ENCODE measurements around the gene OGN.

OGN gene

DNA sequence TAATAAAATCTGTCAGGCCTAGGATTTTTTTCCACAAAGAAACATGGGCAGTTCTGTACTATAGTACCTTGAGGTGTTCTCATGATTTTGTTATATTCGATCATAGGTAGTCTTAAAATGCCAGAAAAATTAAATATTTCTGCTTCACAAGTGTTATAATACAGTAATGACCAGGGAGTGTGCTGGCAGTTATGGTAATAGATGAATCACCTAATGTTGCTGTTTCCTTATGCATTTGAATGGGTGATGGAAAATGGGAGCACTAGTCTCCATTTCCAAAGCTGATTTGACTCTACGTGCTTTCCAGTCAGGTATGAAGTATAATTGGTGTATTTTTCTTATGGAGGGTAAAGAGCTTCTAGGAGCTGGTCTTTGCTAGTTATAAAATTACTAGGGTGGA is 23.8 kb downstream of the OGN start:
- Histone ChIP-seq H3K27me3 (ENCODE audit: control insufficient read depth, insufficient read depth, low read length) (no peaks in the 10 kb centered on the region), H3K4me1 (ENCODE audit: control insufficient read depth, insufficient read depth, low read length) (peaks cover 44% of the 10 kb centered on the region), H3K36me3 (ENCODE audit: control insufficient read depth, insufficient read depth, low read length) (no peaks in the 10 kb centered on the region), H3K4me3 (ENCODE audit: low read depth, low read length) (no peak overlapping the region), H3K9ac (ENCODE audit: low read length) (no peak overlapping the region), H3K9me3 (ENCODE audit: control insufficient read depth, insufficient read depth, low read depth, low read length) (no peaks in the 10 kb centered on the region), H3K27ac (ENCODE audit: low read depth, low read length) (no peak overlapping the region)

DNA sequence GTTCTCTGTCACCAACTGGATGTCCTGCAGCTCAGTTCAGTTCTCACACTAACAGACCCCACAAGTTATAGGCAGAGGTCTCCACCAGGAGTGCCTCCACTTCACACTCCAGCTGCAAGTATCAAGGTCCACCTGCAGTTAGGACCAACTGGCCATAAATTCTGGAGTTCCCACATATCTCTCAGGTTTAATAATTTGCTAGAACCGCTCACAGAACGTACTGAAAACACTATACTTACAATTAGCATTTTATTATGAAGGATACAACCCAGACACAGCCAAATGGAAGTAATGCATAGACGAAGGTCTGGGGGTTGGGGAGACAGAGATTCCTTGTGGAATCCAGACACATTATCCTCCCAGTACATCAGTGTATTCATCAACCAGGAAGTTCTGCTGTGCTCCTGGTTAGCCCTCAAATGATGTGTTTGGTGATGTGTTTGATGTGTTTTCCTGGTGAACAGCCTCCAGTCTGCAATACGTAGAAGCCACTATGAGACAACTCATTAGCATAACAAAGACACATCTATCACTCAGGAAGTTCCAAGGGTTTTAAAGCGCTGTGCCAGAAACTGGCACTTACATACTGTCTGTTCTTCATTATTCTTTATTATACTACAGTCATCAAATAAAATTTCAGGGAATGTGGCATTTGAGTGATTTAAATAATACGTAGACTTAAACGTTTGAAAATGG is 25.4 kb downstream of the OGN start:
- Histone ChIP-seq H3K27me3 (ENCODE audit: control insufficient read depth, insufficient read depth, low read length) (no peaks in the 10 kb centered on the region), H3K9me3 (ENCODE audit: control insufficient read depth, insufficient read depth, low read depth, low read length) (no peaks in the 10 kb centered on the region), H3K36me3 (ENCODE audit: control insufficient read depth, insufficient read depth, low read length) (no peaks in the 10 kb centered on the region), H3K9ac (ENCODE audit: low read length) (peak overlapping the region; percentile 16), H3K4me1 (ENCODE audit: control insufficient read depth, insufficient read depth, low read length) (peaks cover 44% of the 10 kb centered on the region), H3K27ac (ENCODE audit: low read depth, low read length) (peak overlapping the region; percentile 60; the same call in 1 of the 2 replicates), H3K4me3 (ENCODE audit: low read depth, low read length) (peak overlapping the region; percentile 1; the same call in 1 of the 2 replicates)

DNA sequence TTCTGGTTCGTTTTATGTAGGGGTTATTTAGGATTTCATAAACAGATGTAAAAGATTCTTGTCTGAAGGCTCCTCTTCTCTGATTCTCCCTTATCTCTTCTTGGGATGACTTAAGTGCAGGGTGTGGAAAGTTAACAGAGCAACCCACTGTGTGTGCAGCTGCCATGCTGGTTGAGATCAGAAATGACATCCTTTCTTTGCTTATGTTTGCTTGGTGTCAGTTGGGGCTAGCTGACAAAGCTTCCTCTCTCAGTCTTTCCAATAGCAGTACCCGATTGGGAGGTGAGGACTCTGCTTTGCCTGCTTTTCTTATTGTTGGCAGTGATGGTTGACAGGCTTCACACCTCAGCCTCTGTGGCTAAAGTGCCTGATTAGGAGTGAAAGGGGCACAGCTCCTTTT is 26.5 kb downstream of the OGN start:
- Histone ChIP-seq H3K27ac (ENCODE audit: low read depth, low read length) (peak overlapping the region; percentile 60; the same call in 1 of the 2 replicates), H3K4me3 (ENCODE audit: low read depth, low read length) (no peak overlapping the region), H3K36me3 (ENCODE audit: control insufficient read depth, insufficient read depth, low read length) (no peaks in the 10 kb centered on the region)

DNA sequence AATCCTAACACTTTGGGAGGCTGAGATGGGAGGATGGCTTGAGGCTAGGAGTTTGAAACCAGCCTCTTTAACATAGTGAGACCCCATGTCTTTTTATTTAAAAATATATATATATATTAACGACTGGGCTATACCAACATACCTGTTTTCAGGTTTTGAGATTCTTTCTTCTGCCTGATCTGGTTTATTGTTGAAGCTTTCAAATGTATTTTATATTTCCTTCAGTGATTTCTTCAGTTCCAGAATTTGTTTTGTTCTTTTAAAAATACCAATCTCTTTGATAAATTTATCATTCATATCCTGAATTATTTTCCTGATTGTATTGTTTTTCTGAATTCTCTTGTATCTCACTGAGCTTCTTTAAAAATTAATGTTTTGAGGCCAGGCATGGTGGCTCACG is 31.2 kb downstream of the OGN start:
- Histone ChIP-seq H3K4me3 (ENCODE audit: low read depth, low read length) (no peak overlapping the region), H3K27ac (ENCODE audit: low read depth, low read length) (no peak overlapping the region), H3K9me3 (ENCODE audit: control insufficient read depth, insufficient read depth, low read depth, low read length) (no peaks in the 10 kb centered on the region; the same call in 1 of the 2 replicates), H3K27me3 (ENCODE audit: control insufficient read depth, insufficient read depth, low read length) (no peaks in the 10 kb centered on the region), H3K9ac (ENCODE audit: low read length) (no peak overlapping the region), H3K36me3 (ENCODE audit: control insufficient read depth, insufficient read depth, low read length) (no peaks in the 10 kb centered on the region), H3K4me1 (ENCODE audit: control insufficient read depth, insufficient read depth, low read length) (peaks cover 26% of the 10 kb centered on the region)

More for the DNA sequence above, 26.5 kb downstream of the OGN start:
- no peak overlapping the region for H3K9ac ChIP-seq (ENCODE audit: low read length)
- no peaks in the 10 kb centered on the region; the same call in 1 of the 2 replicates for H3K9me3 ChIP-seq (ENCODE audit: control insufficient read depth, insufficient read depth, low read depth, low read length)
- peaks cover 44% of the 10 kb centered on the region for H3K4me1 ChIP-seq (ENCODE audit: control insufficient read depth, insufficient read depth, low read length)
- no peaks in the 10 kb centered on the region for H3K27me3 ChIP-seq (ENCODE audit: control insufficient read depth, insufficient read depth, low read length)

DNA sequence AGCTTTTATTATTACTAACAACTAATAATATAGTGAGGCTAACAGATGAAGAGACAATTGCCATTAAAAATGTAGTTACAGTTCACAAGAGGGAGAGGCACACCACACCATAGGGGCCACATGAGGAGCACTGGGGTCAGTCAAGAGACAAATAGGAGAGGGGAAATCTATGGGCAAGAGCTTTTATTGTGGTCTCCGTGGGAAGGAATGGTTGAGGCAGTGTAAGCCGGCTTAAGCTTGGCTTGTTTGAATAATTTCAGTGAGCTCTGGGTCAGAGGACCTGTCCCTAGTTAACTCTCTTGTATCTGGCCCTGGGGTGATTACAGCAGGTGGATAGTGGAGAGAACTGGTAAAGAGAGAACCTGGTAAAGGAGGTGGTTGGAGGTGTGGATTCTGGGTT is 35.3 kb downstream of the OGN start:
- no peak overlapping the region for H3K27ac ChIP-seq (ENCODE audit: low read depth, low read length)

DNA sequence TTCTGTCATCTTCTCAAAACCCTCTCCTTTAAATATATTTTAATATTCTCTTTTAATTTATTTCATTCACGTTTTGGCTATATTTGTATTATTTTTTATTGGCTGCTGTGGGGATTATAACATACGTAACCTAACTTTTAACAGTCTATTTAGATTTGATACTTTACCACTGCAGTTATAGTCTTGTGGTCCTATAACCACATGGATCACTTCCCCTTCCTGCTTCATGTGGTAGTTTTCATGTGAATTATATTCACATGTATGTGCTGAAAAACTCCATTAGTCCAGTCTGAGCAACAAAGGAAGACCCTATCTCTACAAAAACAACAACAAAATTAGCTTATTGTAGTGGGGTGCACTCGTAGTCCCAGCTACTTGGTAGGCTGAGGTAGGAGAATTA is 44.3 kb downstream of the OGN start:
- no peak overlapping the region for H3K4me3 ChIP-seq (ENCODE audit: low read depth, low read length)
- no peak overlapping the region for H3K27ac ChIP-seq (ENCODE audit: low read depth, low read length)
- H3K9ac ChIP-seq (ENCODE audit: low read length): no peak overlapping the region
- peaks cover 14% of the 10 kb centered on the region; the same call in 1 of the 2 replicates for H3K9me3 ChIP-seq (ENCODE audit: control insufficient read depth, insufficient read depth, low read depth, low read length)
- H3K27me3 ChIP-seq (ENCODE audit: control insufficient read depth, insufficient read depth, low read length): no peaks in the 10 kb centered on the region
- H3K36me3 ChIP-seq (ENCODE audit: control insufficient read depth, insufficient read depth, low read length): no peaks in the 10 kb centered on the region
- H3K4me1 ChIP-seq (ENCODE audit: control insufficient read depth, insufficient read depth, low read length): no peaks in the 10 kb centered on the region

More for the DNA sequence above, 35.3 kb downstream of the OGN start:
- Histone ChIP-seq H3K36me3 (ENCODE audit: control insufficient read depth, insufficient read depth, low read length) (no peaks in the 10 kb centered on the region), H3K27me3 (ENCODE audit: control insufficient read depth, insufficient read depth, low read length) (no peaks in the 10 kb centered on the region), H3K9ac (ENCODE audit: low read length) (no peak overlapping the region), H3K9me3 (ENCODE audit: control insufficient read depth, insufficient read depth, low read depth, low read length) (no peaks in the 10 kb centered on the region; the same call in 1 of the 2 replicates), H3K4me1 (ENCODE audit: control insufficient read depth, insufficient read depth, low read length) (peaks cover 10% of the 10 kb centered on the region), H3K4me3 (ENCODE audit: low read depth, low read length) (no peak overlapping the region)

DNA sequence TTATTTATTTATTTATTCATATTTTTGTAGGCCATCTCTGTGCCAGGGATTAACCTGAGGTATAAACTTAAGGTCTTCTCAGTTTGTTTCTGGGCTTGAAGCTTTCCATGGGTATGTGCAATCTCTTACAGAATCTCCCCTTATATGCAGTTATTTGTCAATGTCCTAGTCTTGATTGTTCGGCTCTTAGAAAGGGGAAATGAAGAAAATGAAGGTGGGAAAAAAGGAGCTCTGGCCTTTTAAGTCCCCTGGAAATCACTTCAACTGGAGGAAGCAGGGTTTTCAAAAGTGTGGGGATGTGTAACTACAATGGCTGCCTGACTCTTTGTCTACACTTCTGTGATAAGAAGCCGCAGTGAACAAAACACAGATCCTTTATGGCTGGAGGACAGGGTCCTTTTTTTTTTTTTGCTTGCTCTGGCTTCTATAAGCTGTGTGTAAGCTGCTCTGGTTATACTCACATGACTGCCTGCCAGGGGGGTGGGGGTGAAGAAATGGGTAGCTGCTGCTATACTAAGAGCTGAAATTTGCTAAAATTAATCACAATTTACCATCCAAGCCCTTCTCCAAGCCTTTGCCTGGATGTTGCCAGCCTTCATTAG is 44.9 kb downstream of the OGN start:
- Histone ChIP-seq H3K36me3 (ENCODE audit: control insufficient read depth, insufficient read depth, low read length) (no peaks in the 10 kb centered on the region), H3K4me3 (ENCODE audit: low read depth, low read length) (no peak overlapping the region), H3K27me3 (ENCODE audit: control insufficient read depth, insufficient read depth, low read length) (no peaks in the 10 kb centered on the region), H3K27ac (ENCODE audit: low read depth, low read length) (no peak overlapping the region), H3K4me1 (ENCODE audit: control insufficient read depth, insufficient read depth, low read length) (no peaks in the 10 kb centered on the region), H3K9ac (ENCODE audit: low read length) (no peak overlapping the region), H3K9me3 (ENCODE audit: control insufficient read depth, insufficient read depth, low read depth, low read length) (peaks cover 15% of the 10 kb centered on the region; the same call in 1 of the 2 replicates)

DNA sequence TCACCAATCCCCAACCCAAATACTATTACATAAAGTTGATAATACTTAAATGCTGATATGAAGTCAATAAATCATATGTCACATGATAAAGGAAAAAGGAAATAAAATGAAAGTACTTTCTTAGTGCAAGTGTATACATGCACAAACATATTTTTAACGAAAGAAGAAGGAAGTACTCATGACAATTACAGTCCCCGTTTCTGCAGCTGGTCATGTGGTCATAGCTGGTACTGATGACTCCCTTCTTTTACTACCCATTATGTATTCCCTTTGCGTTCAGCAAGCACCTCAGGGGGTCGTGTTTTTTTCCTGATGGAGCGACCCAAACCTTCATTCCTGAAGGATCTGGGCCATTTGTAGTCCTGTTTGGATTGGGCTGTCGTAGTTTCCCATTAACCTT is 51.3 kb downstream of the OGN start:
- Histone ChIP-seq H3K4me3 (ENCODE audit: low read depth, low read length) (no peak overlapping the region), H3K27me3 (ENCODE audit: control insufficient read depth, insufficient read depth, low read length) (no peaks in the 10 kb centered on the region), H3K36me3 (ENCODE audit: control insufficient read depth, insufficient read depth, low read length) (no peaks in the 10 kb centered on the region), H3K4me1 (ENCODE audit: control insufficient read depth, insufficient read depth, low read length) (no peaks in the 10 kb centered on the region), H3K9me3 (ENCODE audit: control insufficient read depth, insufficient read depth, low read depth, low read length) (peaks cover 30% of the 10 kb centered on the region), H3K27ac (ENCODE audit: low read depth, low read length) (no peak overlapping the region), H3K9ac (ENCODE audit: low read length) (no peak overlapping the region)

DNA sequence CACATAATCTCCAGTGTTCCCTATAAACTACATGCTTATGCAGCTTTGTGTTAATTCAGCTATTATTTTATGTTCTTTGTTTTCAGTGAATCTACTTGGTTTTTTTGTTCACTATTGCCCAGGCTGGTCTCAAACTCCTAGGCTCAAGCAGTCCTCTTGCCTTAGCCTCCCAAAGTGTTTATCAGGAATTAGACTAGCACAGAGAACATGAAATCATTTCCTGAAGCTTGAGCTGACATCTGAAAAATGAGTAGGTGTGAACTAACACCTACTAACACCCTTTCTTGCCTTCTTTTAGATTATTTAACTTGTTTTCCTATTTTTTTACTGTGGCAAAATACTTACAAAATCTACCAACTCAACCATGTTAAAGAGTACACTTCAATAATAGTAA is 53.6 kb downstream of the OGN start:
- Histone ChIP-seq H3K9me3 (ENCODE audit: control insufficient read depth, insufficient read depth, low read depth, low read length) (peaks cover 21% of the 10 kb centered on the region), H3K4me1 (ENCODE audit: control insufficient read depth, insufficient read depth, low read length) (no peaks in the 10 kb centered on the region), H3K27ac (ENCODE audit: low read depth, low read length) (no peak overlapping the region), H3K27me3 (ENCODE audit: control insufficient read depth, insufficient read depth, low read length) (no peaks in the 10 kb centered on the region), H3K9ac (ENCODE audit: low read length) (no peak overlapping the region), H3K4me3 (ENCODE audit: low read depth, low read length) (no peak overlapping the region), H3K36me3 (ENCODE audit: control insufficient read depth, insufficient read depth, low read length) (no peaks in the 10 kb centered on the region)

DNA sequence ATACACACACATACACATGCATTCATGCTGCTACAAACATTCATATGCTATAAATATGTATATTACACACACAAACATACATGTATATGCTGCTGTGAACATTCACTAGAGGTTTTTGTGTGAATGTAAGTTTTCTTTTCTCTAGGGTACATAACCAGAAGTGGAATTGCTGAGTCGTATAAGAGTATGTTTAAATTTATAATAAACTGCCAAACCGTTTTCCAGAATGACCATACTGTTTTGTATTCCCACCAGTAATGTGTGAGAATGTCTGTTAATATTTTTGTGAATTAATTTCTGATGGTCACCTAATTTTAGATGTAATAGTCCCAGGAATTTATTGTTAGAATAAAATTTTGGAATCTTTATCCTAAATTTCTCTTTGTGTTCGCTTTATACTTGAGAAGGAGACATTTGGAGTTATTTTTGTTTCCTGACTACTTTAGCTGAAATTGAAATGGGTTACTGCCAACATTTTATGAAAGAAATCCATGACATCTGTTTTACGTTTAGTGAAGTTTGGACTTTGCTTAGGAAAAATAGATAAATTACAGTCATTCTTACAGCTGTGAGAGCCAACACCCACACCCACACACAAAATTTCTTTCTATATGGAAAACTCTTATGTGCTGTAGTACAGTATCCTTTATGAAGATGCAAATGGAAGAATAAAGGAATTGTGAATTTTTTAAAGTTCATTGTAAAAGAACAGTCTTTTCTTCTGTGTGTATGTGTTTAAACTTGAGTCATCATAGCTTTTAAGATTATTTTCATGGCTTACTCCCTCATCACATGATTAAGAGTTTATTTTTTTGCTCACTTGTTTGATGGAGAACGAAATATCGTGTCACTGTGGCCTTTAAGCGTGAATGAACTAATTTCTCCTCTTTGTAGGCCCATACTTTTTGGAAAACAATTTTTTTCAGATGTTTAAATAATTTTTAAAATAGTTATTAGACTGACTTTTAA is 54.3 kb downstream of the OGN start:
- H3K9ac ChIP-seq (ENCODE audit: low read length): no peak overlapping the region
- no peak overlapping the region for H3K4me3 ChIP-seq (ENCODE audit: low read depth, low read length)
- no peaks in the 10 kb centered on the region for H3K27me3 ChIP-seq (ENCODE audit: control insufficient read depth, insufficient read depth, low read length)
- no peak overlapping the region for H3K27ac ChIP-seq (ENCODE audit: low read depth, low read length)
- peaks cover 16% of the 10 kb centered on the region for H3K9me3 ChIP-seq (ENCODE audit: control insufficient read depth, insufficient read depth, low read depth, low read length)
- H3K4me1 ChIP-seq (ENCODE audit: control insufficient read depth, insufficient read depth, low read length): no peaks in the 10 kb centered on the region
- H3K36me3 ChIP-seq (ENCODE audit: control insufficient read depth, insufficient read depth, low read length): no peaks in the 10 kb centered on the region

Data from HUES6 (cell line).